ENCODE data around the gene TPPP2. TPM values are rescaled to one million over a fixed set of nuclear protein-coding genes. Genes with fewer than 3 reads are reported as not detected.

The TPPP2 gene
- total RNA-seq, 4 donors from 2014 or later = 0.22 to 2.3 (median 1.1) TPM

GRCh38 chr14:21032326-21033132 is 2.5 kb downstream of the TPPP2 start:
- H3K27ac ChIP-seq = peak overlapping the region in 3 of 4 donors; percentile 48 to 55 (median 52)
- TF ChIP-seq CTCF (IDR thresholded peaks at IDR 0.05 in 4 of 5, conservative IDR thresholded peaks at IDR 0.05 in 1 of 5) = no peak
- TF ChIP-seq POLR2A (IDR thresholded peaks at IDR 0.05) = no peak
- intact Hi-C loops (cut with DNase I; ENCODE audit: low total_unique reads) (no loop called here), in situ Hi-C loops (cut with MboI; ENCODE audit: low sequenced_read_pairs in 4 of 4) (loop anchor here in 1 of 4 donors (25.0 kb wide), 1 partner anchor 570 kb away; the partner anchor contains the start of genes APEX1, OSGEP, PIP4P1 and PNP)
- ATAC-seq (peak; percentile 64 to 71), DNase-seq (peak in 1 of 2 donors; percentile 73)
- H3K36me3 ChIP-seq = no peaks in the 10 kb centered on the region
- H3K9me3 ChIP-seq = no peaks in the 10 kb centered on the region
- H3K4me1 ChIP-seq = peaks cover 19 to 47% of the 10 kb centered on the region in 2 donors
- no peaks in the 10 kb centered on the region for H3K27me3 ChIP-seq
- no peak overlapping the region for H3K4me3 ChIP-seq

- in situ Hi-C loops (cut with MboI; ENCODE audit: low sequenced_read_pairs in 4 of 4) (loop anchor here in 1 of 4 donors (25.0 kb wide), 1 partner anchor 571 kb away; the partner anchor contains the start of genes APEX1, OSGEP, PIP4P1 and PNP), intact Hi-C loops (cut with DNase I; ENCODE audit: low total_unique reads) (no loop called here)
- TF ChIP-seq POLR2A (IDR thresholded peaks at IDR 0.05) (no peak), CTCF (IDR thresholded peaks at IDR 0.05 in 4 of 5, conservative IDR thresholded peaks at IDR 0.05 in 1 of 5) (no peak)
- Histone ChIP-seq H3K4me1 (peaks cover 20 to 48% of the 10 kb centered on the region in 2 donors), H3K27ac (peak overlapping the region in 3 of 4 donors; percentile 48 to 55 (median 52)), H3K36me3 (no peaks in the 10 kb centered on the region), H3K9me3 (no peaks in the 10 kb centered on the region), H3K4me3 (no peak overlapping the region), H3K27me3 (no peaks in the 10 kb centered on the region)
- ATAC-seq (no peak), DNase-seq (no peak)
Observed at GRCh38 chr14:21033133-21033698, 3.2 kb downstream of the TPPP2 start.

GRCh38 chr14:21034707-21035106 is 4.7 kb downstream of the TPPP2 start, which contains the start of gene RNASE13:
RNASE13 (minus strand) TSS chr14:21034807; CDS start chr14:21034288, 519 bp downstream.
- no peaks in the 10 kb centered on the region for H3K36me3 ChIP-seq
- no peaks in the 10 kb centered on the region for H3K9me3 ChIP-seq
- TF ChIP-seq CTCF (IDR thresholded peaks at IDR 0.05 in 4 of 5, conservative IDR thresholded peaks at IDR 0.05 in 1 of 5) (no peak), POLR2A (IDR thresholded peaks at IDR 0.05) (no peak)
- ATAC-seq (no peak), DNase-seq (no peak)
- no peak within 1 kb of the TSS for H3K4me3 ChIP-seq
- H3K4me1 ChIP-seq = peaks cover 29 to 57% of the 10 kb centered on the region in 2 donors
- intact Hi-C loops (cut with DNase I; ENCODE audit: low total_unique reads) (no loop called here), in situ Hi-C loops (cut with MboI; ENCODE audit: low sequenced_read_pairs in 4 of 4) (loop anchor here in 1 of 4 donors (25.0 kb wide), 1 partner anchor 572 kb away; the partner anchor contains the start of genes APEX1, OSGEP, PIP4P1 and PNP)
- H3K27ac ChIP-seq = peak within 1 kb of the TSS in 3 of 4 donors; percentile 23 to 83 (median 35)
- H3K27me3 ChIP-seq = no peaks in the 10 kb centered on the region

GRCh38 chr14:21036751-21037150 is 6.7 kb downstream of the TPPP2 start:
- peak overlapping the region; percentile 64 to 91 (median 83) for H3K27ac ChIP-seq
- ATAC-seq (no peak), DNase-seq (peak in 1 of 2 donors; percentile 61)
- in situ Hi-C loops (cut with MboI; ENCODE audit: low sequenced_read_pairs in 4 of 4) = loop anchor here in 1 of 4 donors (25.0 kb wide), 1 partner anchor 574 kb away; the partner anchor contains the start of genes APEX1, OSGEP, PIP4P1 and PNP
- TF ChIP-seq POLR2A (IDR thresholded peaks at IDR 0.05) (no peak), CTCF (IDR thresholded peaks at IDR 0.05 in 4 of 5, conservative IDR thresholded peaks at IDR 0.05 in 1 of 5) (no peak)
- H3K36me3 ChIP-seq = no peaks in the 10 kb centered on the region
- intact Hi-C loops (cut with DNase I; ENCODE audit: low total_unique reads) = no loop called here
- no peak overlapping the region for H3K4me3 ChIP-seq
- no peaks in the 10 kb centered on the region for H3K9me3 ChIP-seq
- H3K27me3 ChIP-seq = no peaks in the 10 kb centered on the region
- peaks cover 46 to 67% of the 10 kb centered on the region in 2 donors for H3K4me1 ChIP-seq

Measured in gastrocnemius medialis (tissue), 4 donors.